PC-9 (cell line): ENCODE measurements around the gene RAPGEF6.
"Not testable (repeated sequence)": the region's sequence is repeated elsewhere in the genome, so short reads cannot be mapped to it uniquely, and the experiment has no call there.

Source experiments
- CTCF ChIP-seq: fragments of 200-600 bp; sonication (generic); conservative IDR thresholded peaks from 2 replicates; pipeline ENCODE4 v1.6.1; 2017; ENCODE audit warnings: mixed run types, antibody characterized with exemption, mild to moderate bottlenecking, moderate library complexity
- EZH2 ChIP-seq: fragments of 200-600 bp; sonication (generic); IDR thresholded peaks from 2 replicates; pipeline ENCODE4 v1.8.0; 2017; ENCODE audit warnings: antibody characterized with exemption, low read depth

- TF ChIP-seq CTCF, EZH2: not testable (repeated sequence)
These were observed 254.8 kb downstream of the RAPGEF6 start for GRCh38 chr5:131380238-131380637.
